GM12892 (cell line): ENCODE results near the gene C1QTNF12.

Experiments used
- POLR2A ChIP-seq: IDR thresholded peaks from 2 replicates; pipeline ENCODE4 v1.6.1; 2011; ENCODE audit warnings: low read depth, low read length, control low read depth
- POLR2AphosphoS5 ChIP-seq: IDR thresholded peaks from 2 replicates; pipeline ENCODE4 v1.6.1; 2011; ENCODE audit warnings: low read depth, low read length, control low read depth
- TAF1 ChIP-seq: IDR thresholded peaks from 2 replicates; pipeline ENCODE4 v1.6.1; 2011; ENCODE audit warnings: low read depth, mild to moderate bottlenecking, control low read depth, low read length, borderline replicate concordance

- TF ChIP-seq POLR2A = no peak
- TF ChIP-seq TAF1 = no peak
- TF ChIP-seq POLR2AphosphoS5 = no peak
These were observed 27.2 kb downstream of the C1QTNF12 start for GRCh38 chr1:1219341-1219740.
